HEK293 (cell line): ENCODE data around the gene SEMA4D.

Experiments used
- CTCF ChIP-seq: fragments of 450-650 bp; formaldehyde crosslinking; IDR thresholded peaks from 2 replicates; pipeline ENCODE4 v1.5.1; 2016; ENCODE audit warnings: missing biosample characterization, missing genetic modification characterization
- EGR2 ChIP-seq: fragments of 450-650 bp; formaldehyde crosslinking; IDR thresholded peaks from 2 replicates; pipeline ENCODE4 v1.5.1; 2016; ENCODE audit warnings: low read depth, missing biosample characterization, missing genetic modification characterization
- ELK4 ChIP-seq: IDR thresholded peaks from 2 replicates; pipeline ENCODE4 v1.6.1; 2011; ENCODE audit warnings: mild to moderate bottlenecking, low read depth, low read length, borderline replicate concordance
- PRDM2 ChIP-seq: fragments of 450-650 bp; formaldehyde crosslinking; IDR thresholded peaks from 2 replicates; pipeline ENCODE4 v1.5.1; 2016; ENCODE audit warnings: missing biosample characterization, missing genetic modification characterization, borderline replicate concordance
- REST ChIP-seq: fragments of 450-650 bp; formaldehyde crosslinking; IDR thresholded peaks from 2 replicates; pipeline ENCODE4 v1.5.1; 2016; ENCODE audit warnings: missing biosample characterization, missing genetic modification characterization
- SALL2 ChIP-seq: fragments of 450-650 bp; formaldehyde crosslinking; IDR thresholded peaks from 2 replicates; pipeline ENCODE4 v1.5.0; 2017; ENCODE audit warnings: missing biosample characterization, mild to moderate bottlenecking, missing genetic modification characterization, borderline replicate concordance
- ZBTB49 ChIP-seq: fragments of 450-650 bp; formaldehyde crosslinking; IDR thresholded peaks from 2 replicates; pipeline ENCODE4 v1.5.1; 2016; ENCODE audit warnings: missing biosample characterization, missing genetic modification characterization, low read depth
- ZBTB6 ChIP-seq: fragments of 450-650 bp; formaldehyde crosslinking; IDR thresholded peaks from 2 replicates; pipeline ENCODE4 v1.5.1; 2017; ENCODE audit warnings: missing biosample characterization, missing genetic modification characterization
- ZBTB8A ChIP-seq: fragments of 450-650 bp; formaldehyde crosslinking; IDR thresholded peaks from 2 replicates; pipeline ENCODE4 v1.5.1; 2016; ENCODE audit warnings: missing biosample characterization, missing genetic modification characterization
- ZNF26 ChIP-seq: fragments of 450-650 bp; formaldehyde crosslinking; IDR thresholded peaks from 2 replicates; pipeline ENCODE4 v1.5.1; 2016; ENCODE audit warnings: missing biosample characterization, missing genetic modification characterization
- ZNF362 ChIP-seq: fragments of 450-650 bp; formaldehyde crosslinking; IDR thresholded peaks from 2 replicates; pipeline ENCODE4 v1.5.1; 2016; ENCODE audit warnings: missing biosample characterization, missing genetic modification characterization
- ZNF488 ChIP-seq: fragments of 450-650 bp; formaldehyde crosslinking; IDR thresholded peaks from 2 replicates; pipeline ENCODE4 v1.5.1; 2016; ENCODE audit warnings: missing biosample characterization, missing genetic modification characterization
- ZNF585B ChIP-seq: fragments of 450-650 bp; formaldehyde crosslinking; IDR thresholded peaks from 2 replicates; pipeline ENCODE4 v1.5.1; 2016; ENCODE audit warnings: missing biosample characterization, missing genetic modification characterization
- ZNF621 ChIP-seq: fragments of 450-650 bp; formaldehyde crosslinking; IDR thresholded peaks from 2 replicates; pipeline ENCODE4 v1.5.1; 2017; ENCODE audit warnings: missing biosample characterization, missing genetic modification characterization

- TF ChIP-seq ZBTB8A (tag by site-specific recombination), result no peak
- no peak for TF ChIP-seq CTCF (tag by site-specific recombination)
- TF ChIP-seq ZBTB6 (tag by site-specific recombination), result no peak
- TF ChIP-seq ZNF362 (tag by site-specific recombination), result no peak
- TF ChIP-seq ZNF621, result no peak
- TF ChIP-seq ZNF585B, result no peak
- no peak for TF ChIP-seq EGR2 (tag by site-specific recombination)
- no peak for TF ChIP-seq ZBTB49 (tag by site-specific recombination)
- no peak for TF ChIP-seq ZNF26 (tag by site-specific recombination)
- TF ChIP-seq PRDM2, result no peak
- no peak for TF ChIP-seq ZNF488 (tag by site-specific recombination)
- TF ChIP-seq SALL2, result no peak
- no peak for TF ChIP-seq REST (tag by site-specific recombination)
- no peak for TF ChIP-seq ELK4
Observed at GRCh38 chr9:89407070-89407469, 90.8 kb downstream of the SEMA4D start.
